Loucy (cell line): ENCODE measurements around the gene ZBTB20.

ENCODE experiments used
- EZH2phosphoT487 ChIP-seq: fragments of 200-600 bp; IDR thresholded peaks from 2 replicates; pipeline ENCODE4 v1.6.1; 2018; ENCODE audit warnings: antibody characterized with exemption, mild to moderate bottlenecking, moderate library complexity, borderline replicate concordance
- TF ChIP-seq, protein P1 (sequence below): fragments of 200-600 bp; sonication (generic); conservative IDR thresholded peaks from 2 replicates; pipeline ENCODE4 v1.5.1; 2014; ENCODE audit warnings: mild to moderate bottlenecking, antibody characterized with exemption, low read length

DNA sequence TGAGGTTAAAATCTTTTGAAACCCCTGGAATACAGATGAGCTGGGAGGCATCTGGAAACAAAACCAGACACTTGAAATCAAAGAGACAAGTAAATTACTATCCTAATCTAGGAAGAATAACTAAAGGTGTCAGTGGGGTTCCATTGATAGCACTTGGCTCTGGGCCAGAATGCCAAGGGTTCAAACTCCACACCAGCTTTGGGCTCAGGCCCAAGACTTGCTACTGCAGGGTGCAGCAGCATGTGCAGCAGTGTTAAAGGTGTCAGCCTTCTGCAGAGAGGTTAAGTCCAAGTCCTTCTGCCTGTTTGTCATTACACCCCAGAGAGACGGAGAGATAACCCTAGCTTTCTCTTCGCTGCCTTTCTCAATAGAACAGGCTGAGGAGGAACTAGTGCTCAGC is 579.3 kb downstream of the ZBTB20 start:
- TF ChIP-seq, protein P1, sequence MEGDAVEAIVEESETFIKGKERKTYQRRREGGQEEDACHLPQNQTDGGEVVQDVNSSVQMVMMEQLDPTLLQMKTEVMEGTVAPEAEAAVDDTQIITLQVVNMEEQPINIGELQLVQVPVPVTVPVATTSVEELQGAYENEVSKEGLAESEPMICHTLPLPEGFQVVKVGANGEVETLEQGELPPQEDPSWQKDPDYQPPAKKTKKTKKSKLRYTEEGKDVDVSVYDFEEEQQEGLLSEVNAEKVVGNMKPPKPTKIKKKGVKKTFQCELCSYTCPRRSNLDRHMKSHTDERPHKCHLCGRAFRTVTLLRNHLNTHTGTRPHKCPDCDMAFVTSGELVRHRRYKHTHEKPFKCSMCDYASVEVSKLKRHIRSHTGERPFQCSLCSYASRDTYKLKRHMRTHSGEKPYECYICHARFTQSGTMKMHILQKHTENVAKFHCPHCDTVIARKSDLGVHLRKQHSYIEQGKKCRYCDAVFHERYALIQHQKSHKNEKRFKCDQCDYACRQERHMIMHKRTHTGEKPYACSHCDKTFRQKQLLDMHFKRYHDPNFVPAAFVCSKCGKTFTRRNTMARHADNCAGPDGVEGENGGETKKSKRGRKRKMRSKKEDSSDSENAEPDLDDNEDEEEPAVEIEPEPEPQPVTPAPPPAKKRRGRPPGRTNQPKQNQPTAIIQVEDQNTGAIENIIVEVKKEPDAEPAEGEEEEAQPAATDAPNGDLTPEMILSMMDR: no peak
- no peak for TF ChIP-seq EZH2phosphoT487
